HepG2 (cell line): Measurements from ENCODE around the gene PRSS48. TPM values are rescaled to one million over a fixed set of nuclear protein-coding genes. Genes with fewer than 3 reads are reported as not detected.

Source experiments
- CBX2 ChIP-seq, 2 experiments: fragments of 200-600 bp in 1 of 2; sonication (generic); formaldehyde crosslinking in 1 of 2; IDR thresholded peaks; 2 replicates each; pipeline versions ENCODE4 v1.7.0 to v1.8.1; 2018 to 2022; ENCODE audit warnings: low read depth in 2 of 2, low read length in 1 of 2, mild to moderate bottlenecking in 1 of 2, missing genetic modification reagents in 1 of 2
- CHD4 ChIP-seq: fragments of 200-600 bp; sonication (generic); IDR thresholded peaks from 2 replicates; pipeline ENCODE4 v1.7.0; 2017; ENCODE audit warnings: mild to moderate bottlenecking, low read length, borderline replicate concordance
- ERF ChIP-seq: IDR thresholded peaks from 2 replicates; pipeline ENCODE4 v1.6.1; 2018; ENCODE audit warnings: missing biosample characterization, missing genetic modification reagents
- FOXK1 ChIP-seq: sonication (generic); formaldehyde crosslinking; IDR thresholded peaks from 2 replicates; pipeline ENCODE4 v1.4.0; 2020; ENCODE audit warnings: low read depth, missing genetic modification reagents, borderline replicate concordance
- GATAD2A ChIP-seq: IDR thresholded peaks from 2 replicates; pipeline ENCODE4 v1.6.1; 2016
- GPN1 ChIP-seq: sonication (generic); formaldehyde crosslinking; IDR thresholded peaks from 2 replicates; pipeline ENCODE4 v1.5.1; 2020; ENCODE audit warnings: missing genetic modification reagents, borderline replicate concordance
- KLF13 ChIP-seq: sonication (generic); formaldehyde crosslinking; IDR thresholded peaks from 2 replicates; pipeline ENCODE4 v1.4.0; 2020; ENCODE audit warnings: mild to moderate bottlenecking, missing genetic modification reagents
- KMT2A ChIP-seq: sonication (generic); formaldehyde crosslinking; IDR thresholded peaks from 2 replicates; pipeline ENCODE4 v1.4.0; 2020; ENCODE audit warnings: missing genetic modification reagents
- MEIS1 ChIP-seq: sonication (generic); formaldehyde crosslinking; IDR thresholded peaks from 2 replicates; pipeline ENCODE4 v1.9.0; 2021; ENCODE audit warnings: mild to moderate bottlenecking, missing genetic modification reagents, moderate library complexity, borderline replicate concordance
- SAP130 ChIP-seq: IDR thresholded peaks from 2 replicates; pipeline ENCODE4 v1.6.1; 2016; ENCODE audit warnings: low read depth
- SOX6 ChIP-seq, 2 experiments: fragments of 450-650 bp in 1 of 2; sonication (generic) in 1 of 2; formaldehyde crosslinking in 1 of 2; IDR thresholded peaks; 2 replicates each; pipeline versions ENCODE4 v1.4.0 to v1.6.1; 2017 to 2020; ENCODE audit warnings: antibody characterized with exemption in 1 of 2, mild to moderate bottlenecking in 1 of 2, missing genetic modification reagents in 1 of 2
- TCF7 ChIP-seq: sonication (generic); IDR thresholded peaks from 2 replicates; pipeline ENCODE4 v1.6.1; 2016; ENCODE audit warnings: antibody characterized with exemption, low read depth
- TCF7L2 ChIP-seq: IDR thresholded peaks from 2 replicates; pipeline ENCODE4 v1.6.1; 2011; ENCODE audit warnings: mild to moderate bottlenecking, low read depth, low read length, moderate library complexity
- THAP9 ChIP-seq: sonication (generic); formaldehyde crosslinking; IDR thresholded peaks from 2 replicates; pipeline ENCODE4; 2020; ENCODE audit warnings: missing genetic modification reagents, mild to moderate bottlenecking, borderline replicate concordance
- ZFP82 ChIP-seq: sonication (generic); formaldehyde crosslinking; IDR thresholded peaks from 2 replicates; pipeline ENCODE4 v1.5.1; 2020; ENCODE audit warnings: mild to moderate bottlenecking, missing genetic modification reagents, borderline replicate concordance
- ZNF124 ChIP-seq: sonication (generic); formaldehyde crosslinking; IDR thresholded peaks from 2 replicates; pipeline ENCODE4 v1.4.0; 2020; ENCODE audit warnings: missing genetic modification reagents
- ZNF17 ChIP-seq: sonication (generic); formaldehyde crosslinking; IDR thresholded peaks from 2 replicates; pipeline ENCODE4 v1.5.0; 2020; ENCODE audit warnings: mild to moderate bottlenecking, missing genetic modification reagents
- ZNF329 ChIP-seq: sonication (generic); formaldehyde crosslinking; IDR thresholded peaks from 2 replicates; pipeline ENCODE4 v1.9.0; 2021; ENCODE audit warnings: low read depth, mild to moderate bottlenecking, missing genetic modification reagents
- ZNF572 ChIP-seq: sonication (generic); formaldehyde crosslinking; IDR thresholded peaks from 2 replicates; pipeline ENCODE4 v1.5.1; 2020; ENCODE audit warnings: mild to moderate bottlenecking, missing genetic modification reagents
- ZNF773 ChIP-seq: sonication (generic); formaldehyde crosslinking; IDR thresholded peaks from 2 replicates; pipeline ENCODE4 v1.4.0; 2020; ENCODE audit warnings: missing genetic modification reagents, borderline replicate concordance
- polyA plus RNA-seq, 8 experiments: library from polyadenylated mRNA; depleted of rRNA in 3 of 8; stranded (reverse) in 7 of 8; unstranded in 1 of 8; fragments of >200 nt; fragmentation: Illumina TruSeq in 4 of 8; extraction: Trizol in 4 of 8; gene quantifications; 2 replicates each; pipeline versions ENCODE4 v1.2.1 to v1.2.3, GENCODE V29; 2011 to 2016; ENCODE audit warnings: low read depth in 4 of 8, missing spikeins in 1 of 8, mixed read lengths in 1 of 8; ENCODE audit not compliant: insufficient read depth in 1 of 8
- total RNA-seq, 5 experiments: library from RNA; depleted of rRNA; stranded (reverse); fragments of >200 nt; fragmentation: Illumina TruSeq; extraction: Trizol; gene quantifications; 2 replicates each; pipeline ENCODE4 v1.2.3, GENCODE V29; 2016; ENCODE audit warnings: low read depth in 1 of 5
- TF ChIP-seq, protein P1 (sequence below): sonication (generic); formaldehyde crosslinking; IDR thresholded peaks from 2 replicates; pipeline ENCODE4 v1.5.1; 2020; ENCODE audit warnings: missing genetic modification reagents, mild to moderate bottlenecking, borderline replicate concordance
- TF ChIP-seq, protein P2 (sequence below): sonication (generic); formaldehyde crosslinking; IDR thresholded peaks from 2 replicates; pipeline ENCODE4 v1.8.0; 2022; ENCODE audit warnings: missing genetic modification reagents, low read depth, mild to moderate bottlenecking, borderline replicate concordance
- TF ChIP-seq, protein P3 (sequence below): sonication (generic); formaldehyde crosslinking; IDR thresholded peaks from 2 replicates; pipeline ENCODE4 v1.4.0; 2020; ENCODE audit warnings: mild to moderate bottlenecking, missing genetic modification reagents

PRSS48 gene
- total and polyA plus RNA-seq, 2 of the 13 experiments (the other 11 are each of a cell fraction or from before 2014, with no cell fraction given) = not detected

DNA sequence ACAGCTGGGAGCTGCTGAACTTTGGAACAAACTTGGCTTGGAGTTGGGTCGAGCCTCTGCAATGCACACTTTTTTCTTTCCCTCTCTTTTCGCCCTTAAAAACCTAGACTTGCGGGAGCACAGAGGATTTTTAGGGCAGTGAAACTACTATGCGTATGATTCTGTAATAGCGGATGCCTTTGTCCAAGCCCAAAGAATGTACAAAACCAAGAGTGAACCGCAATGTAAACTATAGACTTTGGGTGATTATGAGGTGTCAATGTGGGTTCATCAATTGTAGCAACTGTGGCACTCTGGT lies 48.9 kb downstream of the PRSS48 start (continued):
- no peak; the same call in 1 of the 2 replicates for TF ChIP-seq THAP9 (CRISPR knock-in tag)
- 0 out of 2 replicates have a peak, but pooled peaks have one; percentile 10 for TF ChIP-seq ZNF124 (CRISPR knock-in tag)
- 0 out of 2 replicates have a peak, but pooled peaks have one; percentile 14 for TF ChIP-seq SAP130 (CRISPR knock-in tag)
- no peak for TF ChIP-seq GPN1 (CRISPR knock-in tag)
- no peak for TF ChIP-seq TCF7L2
- TF ChIP-seq CHD4 = no peak; the same call in 1 of the 2 replicates
- TF ChIP-seq TCF7 = no peak
- no peak for TF ChIP-seq CBX2 (IDR thresholded peaks at IDR 0.05; ENCODE audit: low read depth, low read length)
- no peak for TF ChIP-seq CBX2 (CRISPR knock-in tag; IDR thresholded peaks at IDR 0.05; ENCODE audit: low read depth)
- TF ChIP-seq, protein P1, sequence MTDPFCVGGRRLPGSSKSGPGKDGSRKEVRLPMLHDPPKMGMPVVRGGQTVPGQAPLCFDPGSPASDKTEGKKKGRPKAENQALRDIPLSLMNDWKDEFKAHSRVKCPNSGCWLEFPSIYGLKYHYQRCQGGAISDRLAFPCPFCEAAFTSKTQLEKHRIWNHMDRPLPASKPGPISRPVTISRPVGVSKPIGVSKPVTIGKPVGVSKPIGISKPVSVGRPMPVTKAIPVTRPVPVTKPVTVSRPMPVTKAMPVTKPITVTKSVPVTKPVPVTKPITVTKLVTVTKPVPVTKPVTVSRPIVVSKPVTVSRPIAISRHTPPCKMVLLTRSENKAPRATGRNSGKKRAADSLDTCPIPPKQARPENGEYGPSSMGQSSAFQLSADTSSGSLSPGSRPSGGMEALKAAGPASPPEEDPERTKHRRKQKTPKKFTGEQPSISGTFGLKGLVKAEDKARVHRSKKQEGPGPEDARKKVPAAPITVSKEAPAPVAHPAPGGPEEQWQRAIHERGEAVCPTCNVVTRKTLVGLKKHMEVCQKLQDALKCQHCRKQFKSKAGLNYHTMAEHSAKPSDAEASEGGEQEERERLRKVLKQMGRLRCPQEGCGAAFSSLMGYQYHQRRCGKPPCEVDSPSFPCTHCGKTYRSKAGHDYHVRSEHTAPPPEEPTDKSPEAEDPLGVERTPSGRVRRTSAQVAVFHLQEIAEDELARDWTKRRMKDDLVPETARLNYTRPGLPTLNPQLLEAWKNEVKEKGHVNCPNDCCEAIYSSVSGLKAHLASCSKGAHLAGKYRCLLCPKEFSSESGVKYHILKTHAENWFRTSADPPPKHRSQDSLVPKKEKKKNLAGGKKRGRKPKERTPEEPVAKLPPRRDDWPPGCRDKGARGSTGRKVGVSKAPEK (CRISPR knock-in tag) = no peak
- peak; percentile 55; the same call in 1 of the 2 replicates for TF ChIP-seq KMT2A
- TF ChIP-seq ZNF17 (CRISPR knock-in tag) = no peak
- TF ChIP-seq FOXK1 (CRISPR knock-in tag) = no peak
- TF ChIP-seq ZNF572 = no peak
- no peak for TF ChIP-seq ZNF773 (CRISPR knock-in tag)
- TF ChIP-seq ERF (CRISPR knock-in tag) = no peak
- TF ChIP-seq, protein P2, sequence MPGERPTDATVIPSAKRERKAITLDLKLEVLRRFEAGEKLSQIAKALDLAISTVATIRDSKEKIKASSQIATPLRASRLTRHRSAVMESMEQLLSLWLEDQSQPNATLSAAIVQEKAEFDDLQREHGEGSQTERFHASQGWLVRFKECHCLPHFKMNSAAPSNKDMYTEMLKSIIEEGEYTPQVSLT (CRISPR knock-in tag) = no peak
- no peak for TF ChIP-seq ZNF329 (CRISPR knock-in tag)
- TF ChIP-seq MEIS1 (CRISPR knock-in tag) = no peak
- TF ChIP-seq, protein P3, sequence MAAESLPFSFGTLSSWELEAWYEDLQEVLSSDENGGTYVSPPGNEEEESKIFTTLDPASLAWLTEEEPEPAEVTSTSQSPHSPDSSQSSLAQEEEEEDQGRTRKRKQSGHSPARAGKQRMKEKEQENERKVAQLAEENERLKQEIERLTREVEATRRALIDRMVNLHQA = no peak
- TF ChIP-seq SOX6 (IDR thresholded peaks at IDR 0.05) = no peak
- TF ChIP-seq SOX6 (CRISPR knock-in tag; IDR thresholded peaks at IDR 0.05) = peak; percentile 4; the same call in 1 of the 2 replicates
- peak; percentile 4; the same call in 1 of the 2 replicates for TF ChIP-seq GATAD2A (CRISPR knock-in tag)
- 0 out of 2 replicates have a peak, but pooled peaks have one; percentile 20 for TF ChIP-seq ZFP82
- TF ChIP-seq KLF13 (CRISPR knock-in tag) = no peak
